ENCODE data around the gene NPC1. TPM values are rescaled to one million over a fixed set of nuclear protein-coding genes. Genes with fewer than 3 reads are reported as not detected.

Gene NPC1
- 21.6 TPM for total RNA-seq

- H3K27ac ChIP-seq, result peak within 1 kb of the TSS; percentile 98 to 100
- H3K9me3 ChIP-seq, result no peaks in the 10 kb centered on the region
- DNase-seq (ENCODE audit: low spot score in 2 of 2), result peak; percentile 81 to 97
- H3K4me1 ChIP-seq, result peaks cover 10 to 29% of the 10 kb centered on the region in 2 donors
- intact Hi-C loops (cut with DNase I), result loop anchor here (1.0 to 10.0 kb wide), 5 partner anchors 70 to 1768 kb away; partner anchors contain the start of genes RIOK3, RMC1 and ZNF521
- peak; percentile 90 to 96 (median 92) for TF ChIP-seq CTCF (IDR thresholded peaks at IDR 0.05)
- peaks cover 0 to 3% of the 10 kb centered on the region in 2 donors for H3K36me3 ChIP-seq
- H3K27me3 ChIP-seq, result no peaks in the 10 kb centered on the region
- H3K4me3 ChIP-seq, result peak within 1 kb of the TSS; percentile 84 to 87
These were observed at the start of gene NPC1 for GRCh38 chr18:23586249-23587196. Gene NPC1 (minus strand): TSS chr18:23586506. CDS start chr18:23586343, 163 bp downstream.

- TF ChIP-seq CTCF (IDR thresholded peaks at IDR 0.05), result no peak
- no peaks in the 10 kb centered on the region for H3K36me3 ChIP-seq
- no peak for DNase-seq (ENCODE audit: low spot score in 2 of 2)
- no peak overlapping the region for H3K4me3 ChIP-seq
- H3K27ac ChIP-seq, result no peak overlapping the region
- H3K4me1 ChIP-seq, result no peaks in the 10 kb centered on the region
- H3K9me3 ChIP-seq, result no peaks in the 10 kb centered on the region
- no peaks in the 10 kb centered on the region for H3K27me3 ChIP-seq
- intact Hi-C loops (cut with DNase I), result no loop called here
These were observed 49.7 kb upstream of the NPC1 start for GRCh38 chr18:23636071-23636399.

- intact Hi-C loops (cut with DNase I), result no loop called here
- no peak overlapping the region for H3K4me3 ChIP-seq
- H3K36me3 ChIP-seq, result no peaks in the 10 kb centered on the region
- no peaks in the 10 kb centered on the region for H3K9me3 ChIP-seq
- H3K4me1 ChIP-seq, result no peaks in the 10 kb centered on the region
- DNase-seq (ENCODE audit: low spot score in 2 of 2), result no peak
- no peak overlapping the region for H3K27ac ChIP-seq
- no peaks in the 10 kb centered on the region for H3K27me3 ChIP-seq
- no peak for TF ChIP-seq CTCF (IDR thresholded peaks at IDR 0.05)
These were observed 49.2 kb upstream of the NPC1 start for GRCh38 chr18:23635283-23636070.

- intact Hi-C loops (cut with DNase I), result no loop called here
- no peaks in the 10 kb centered on the region for H3K36me3 ChIP-seq
- TF ChIP-seq CTCF (IDR thresholded peaks at IDR 0.05), result no peak
- H3K4me3 ChIP-seq, result no peak overlapping the region
- H3K27me3 ChIP-seq, result no peaks in the 10 kb centered on the region
- H3K4me1 ChIP-seq, result no peaks in the 10 kb centered on the region
- H3K27ac ChIP-seq, result no peak overlapping the region
- no peak for DNase-seq (ENCODE audit: low spot score in 2 of 2)
- H3K9me3 ChIP-seq, result no peaks in the 10 kb centered on the region
These were observed 48.4 kb upstream of the NPC1 start for GRCh38 chr18:23634692-23635091.

- DNase-seq (ENCODE audit: low spot score in 2 of 2), result no peak
- Histone ChIP-seq H3K27me3 (no peaks in the 10 kb centered on the region), H3K27ac (no peak overlapping the region), H3K9me3 (no peaks in the 10 kb centered on the region), H3K36me3 (no peaks in the 10 kb centered on the region), H3K4me1 (no peaks in the 10 kb centered on the region), H3K4me3 (no peak overlapping the region)
- no peak for TF ChIP-seq CTCF (IDR thresholded peaks at IDR 0.05)
- intact Hi-C loops (cut with DNase I), result no loop called here
These were observed 46.3 kb upstream of the NPC1 start for GRCh38 chr18:23632615-23633014.
